ENCODE data around the gene HECW1. TPM values are rescaled to one million over a fixed set of nuclear protein-coding genes. Genes with fewer than 3 reads are reported as not detected.

HECW1 gene
- total RNA-seq, 1 experiment from 2014 or later, result 1.8 TPM

DNA sequence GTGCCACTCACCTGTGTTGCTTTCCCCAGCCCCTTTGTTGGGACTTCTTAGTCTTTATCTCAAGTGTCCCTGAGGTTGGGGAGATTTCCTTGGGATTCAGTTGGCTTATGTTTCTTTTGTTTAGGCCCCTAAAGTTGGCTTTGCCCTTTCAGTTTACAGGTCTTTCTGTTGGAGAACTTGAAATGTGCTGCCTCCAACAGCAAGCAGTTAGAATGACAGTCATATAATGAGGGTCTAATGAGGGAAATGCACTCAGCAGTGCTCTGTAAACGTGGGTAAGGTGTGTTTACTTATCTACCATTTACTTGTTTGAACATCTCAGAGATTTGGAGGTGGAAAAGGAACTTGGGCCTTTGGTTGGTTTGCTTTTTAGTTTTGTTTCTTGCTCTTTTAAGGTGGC lies 279.1 kb downstream of the HECW1 start:
- H3K27ac Mint-ChIP-seq (ENCODE audit: unreplicated experiment), result no peak overlapping the region
- no TSS peak for BruUV-seq (replicated peaks)
- POLR2A ChIA-PET, result no interaction called here

DNA sequence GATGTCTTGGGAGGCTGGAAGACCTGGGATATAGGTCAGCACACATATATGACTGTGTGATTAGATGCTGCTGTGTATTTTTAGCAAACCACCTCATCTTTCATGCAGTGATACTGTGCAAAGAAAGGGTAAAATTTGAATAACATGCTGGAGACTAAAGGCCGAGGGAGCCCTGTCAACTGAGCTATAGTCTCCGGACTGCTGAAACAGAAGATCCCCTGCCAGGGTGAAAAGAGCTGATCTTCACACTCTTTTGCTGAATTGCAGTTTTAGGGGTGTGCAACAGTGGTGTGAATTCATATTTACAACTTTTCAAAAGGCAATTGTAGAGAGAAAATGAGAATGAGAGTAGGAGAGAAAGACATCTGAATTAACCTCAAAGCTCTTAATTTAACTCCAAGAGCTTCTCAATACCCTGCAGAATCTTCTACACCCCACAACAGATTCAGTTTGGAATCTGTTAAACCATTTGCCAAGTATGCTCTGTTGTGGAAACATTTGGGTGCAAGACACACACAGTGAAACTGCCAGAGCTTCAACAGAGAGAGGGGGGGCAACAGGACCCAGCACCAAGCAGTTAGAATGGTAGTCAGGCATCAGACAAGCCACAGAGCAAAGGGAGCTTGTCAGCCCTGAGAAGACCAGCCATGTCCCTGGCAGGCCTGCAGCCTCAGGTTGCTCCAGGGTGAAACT lies 280.3 kb downstream of the HECW1 start:
- BruUV-seq (replicated peaks), result no TSS peak
- H3K27me3 Mint-ChIP-seq (ENCODE audit: insufficient read depth, unreplicated experiment), result no peaks in the 10 kb centered on the region
- intact Hi-C loops (cut with micrococcal nuclease; ENCODE audit: unreplicated experiment), result no loop called here
- H3K4me3 ChIP-seq (ENCODE audit: low read depth, low read length), result no peak overlapping the region
- no peaks in the 10 kb centered on the region for H3K4me1 Mint-ChIP-seq (ENCODE audit: low read depth, unreplicated experiment)
- no peaks in the 10 kb centered on the region for H3K36me3 ChIP-seq (ENCODE audit: control insufficient read depth, insufficient read depth, low read length)
- CTCF ChIA-PET, result no interaction called here
- H3K27ac Mint-ChIP-seq (ENCODE audit: unreplicated experiment), result no peak overlapping the region
- H3K9me3 ChIP-seq, result no peaks in the 10 kb centered on the region
- TF ChIP-seq, protein P1, sequence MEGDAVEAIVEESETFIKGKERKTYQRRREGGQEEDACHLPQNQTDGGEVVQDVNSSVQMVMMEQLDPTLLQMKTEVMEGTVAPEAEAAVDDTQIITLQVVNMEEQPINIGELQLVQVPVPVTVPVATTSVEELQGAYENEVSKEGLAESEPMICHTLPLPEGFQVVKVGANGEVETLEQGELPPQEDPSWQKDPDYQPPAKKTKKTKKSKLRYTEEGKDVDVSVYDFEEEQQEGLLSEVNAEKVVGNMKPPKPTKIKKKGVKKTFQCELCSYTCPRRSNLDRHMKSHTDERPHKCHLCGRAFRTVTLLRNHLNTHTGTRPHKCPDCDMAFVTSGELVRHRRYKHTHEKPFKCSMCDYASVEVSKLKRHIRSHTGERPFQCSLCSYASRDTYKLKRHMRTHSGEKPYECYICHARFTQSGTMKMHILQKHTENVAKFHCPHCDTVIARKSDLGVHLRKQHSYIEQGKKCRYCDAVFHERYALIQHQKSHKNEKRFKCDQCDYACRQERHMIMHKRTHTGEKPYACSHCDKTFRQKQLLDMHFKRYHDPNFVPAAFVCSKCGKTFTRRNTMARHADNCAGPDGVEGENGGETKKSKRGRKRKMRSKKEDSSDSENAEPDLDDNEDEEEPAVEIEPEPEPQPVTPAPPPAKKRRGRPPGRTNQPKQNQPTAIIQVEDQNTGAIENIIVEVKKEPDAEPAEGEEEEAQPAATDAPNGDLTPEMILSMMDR (IDR thresholded peaks at IDR 0.05; ENCODE audit: insufficient read depth in 1 of 2, low read depth in 1 of 2, low read length in 1 of 2, severe bottlenecking in 1 of 2, unreplicated experiment in 1 of 2), result no peak
- POLR2A ChIA-PET, result no interaction called here
- no peak for DNase-seq
- H3K27me3 ChIP-seq (replicated peaks; ENCODE audit: control insufficient read depth, insufficient read depth, low read length), result no peaks in the 10 kb centered on the region
- peaks cover 11% of the 10 kb centered on the region for H3K9me3 Mint-ChIP-seq (ENCODE audit: unreplicated experiment)
- peaks cover 12% of the 10 kb centered on the region for H3K4me1 ChIP-seq
- H3K4me3 Mint-ChIP-seq (ENCODE audit: unreplicated experiment), result no peak overlapping the region
- H3K36me3 Mint-ChIP-seq (ENCODE audit: insufficient read depth, unreplicated experiment), result no peaks in the 10 kb centered on the region

More for the DNA sequence above, 279.1 kb downstream of the HECW1 start:
- Histone ChIP-seq H3K4me1 (peaks cover 12% of the 10 kb centered on the region), H3K4me3 (ENCODE audit: low read depth, low read length) (no peak overlapping the region), H3K36me3 (ENCODE audit: control insufficient read depth, insufficient read depth, low read length) (no peaks in the 10 kb centered on the region), H3K9me3 (no peaks in the 10 kb centered on the region), H3K27me3 (replicated peaks; ENCODE audit: control insufficient read depth, insufficient read depth, low read length) (no peaks in the 10 kb centered on the region)
- Mint-ChIP-seq H3K9me3 (ENCODE audit: unreplicated experiment) (peaks cover 11% of the 10 kb centered on the region), H3K4me3 (ENCODE audit: unreplicated experiment) (no peak overlapping the region), H3K27me3 (ENCODE audit: insufficient read depth, unreplicated experiment) (no peaks in the 10 kb centered on the region), H3K4me1 (ENCODE audit: low read depth, unreplicated experiment) (no peaks in the 10 kb centered on the region), H3K36me3 (ENCODE audit: insufficient read depth, unreplicated experiment) (no peaks in the 10 kb centered on the region)
- intact Hi-C loops (cut with micrococcal nuclease; ENCODE audit: unreplicated experiment), result no loop called here
- CTCF ChIA-PET, result no interaction called here
- TF ChIP-seq, protein P1 (IDR thresholded peaks at IDR 0.05; ENCODE audit: insufficient read depth in 1 of 2, low read depth in 1 of 2, low read length in 1 of 2, severe bottlenecking in 1 of 2, unreplicated experiment in 1 of 2), result no peak
- DNase-seq, result no peak

DNA sequence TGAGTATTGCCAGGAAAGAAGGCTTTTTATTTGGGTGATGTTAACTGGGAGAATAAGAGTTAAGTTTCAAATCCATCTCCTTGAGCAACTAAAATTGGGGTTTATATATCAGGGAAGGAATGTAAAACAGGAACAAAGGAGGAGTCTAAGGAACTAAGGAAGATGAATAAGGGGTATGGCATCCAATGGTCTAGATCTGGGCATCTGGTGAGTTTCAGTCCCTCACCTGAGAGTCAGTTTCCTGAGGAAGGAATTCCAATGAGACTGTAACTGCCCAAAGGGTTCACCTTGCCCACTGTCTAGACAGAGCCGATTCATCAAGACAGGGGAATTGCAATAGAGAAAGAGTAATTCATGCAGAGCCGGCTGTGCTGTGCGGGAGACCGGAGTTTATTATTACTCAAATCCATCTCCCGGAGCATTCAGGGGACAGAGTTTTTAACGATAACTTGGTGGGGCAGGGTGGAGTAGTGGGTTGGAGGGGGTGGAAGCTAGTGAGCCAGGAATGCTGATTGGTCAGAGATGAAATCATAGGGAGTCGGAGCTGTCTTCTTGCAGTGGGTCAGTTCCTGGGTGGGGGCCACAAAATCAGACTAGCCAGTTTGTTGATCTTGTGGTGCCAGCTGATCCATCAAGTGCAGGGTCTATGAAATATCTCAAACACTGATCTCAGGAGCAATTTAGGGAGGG lies 282.1 kb downstream of the HECW1 start:
- TF ChIP-seq, protein P1 (IDR thresholded peaks at IDR 0.05; ENCODE audit: insufficient read depth in 1 of 2, low read depth in 1 of 2, low read length in 1 of 2, severe bottlenecking in 1 of 2, unreplicated experiment in 1 of 2), result no peak
- Histone ChIP-seq H3K4me3 (ENCODE audit: low read depth, low read length) (no peak overlapping the region), H3K4me1 (peaks cover 12% of the 10 kb centered on the region), H3K27me3 (replicated peaks; ENCODE audit: control insufficient read depth, insufficient read depth, low read length) (no peaks in the 10 kb centered on the region), H3K36me3 (ENCODE audit: control insufficient read depth, insufficient read depth, low read length) (no peaks in the 10 kb centered on the region), H3K9me3 (no peaks in the 10 kb centered on the region)
- ChIA-PET POLR2A (no interaction called here), CTCF (no interaction called here)
- Mint-ChIP-seq H3K4me3 (ENCODE audit: unreplicated experiment) (no peak overlapping the region), H3K36me3 (ENCODE audit: insufficient read depth, unreplicated experiment) (no peaks in the 10 kb centered on the region), H3K4me1 (ENCODE audit: low read depth, unreplicated experiment) (no peaks in the 10 kb centered on the region), H3K27me3 (ENCODE audit: insufficient read depth, unreplicated experiment) (no peaks in the 10 kb centered on the region), H3K27ac (ENCODE audit: unreplicated experiment) (no peak overlapping the region), H3K9me3 (ENCODE audit: unreplicated experiment) (peaks cover 11% of the 10 kb centered on the region)
- no peak for DNase-seq
- no TSS peak for BruUV-seq (replicated peaks)
- intact Hi-C loops (cut with micrococcal nuclease; ENCODE audit: unreplicated experiment), result no loop called here
